Type B pancreatic cell (in vitro differentiated cells): Measurements from ENCODE around the gene ANKRD1. TPM values are rescaled to one million over a fixed set of nuclear protein-coding genes. Genes with fewer than 3 reads are reported as not detected.

Experiments used
- DNase-seq: peaks from one replicate; pipeline ENCODE4 v3.0.0; 2021; ENCODE audit warnings: mixed read lengths; ENCODE audit not compliant: unreplicated experiment; ENCODE audit errors: extremely low spot score
- H3K27ac Mint-ChIP-seq: 2 replicates; pipeline ENCODE4 v1.8.0; 2021; ENCODE audit warnings: mild to moderate bottlenecking, mixed read lengths
- H3K27me3 Mint-ChIP-seq: 2 replicates; pipeline ENCODE4 v1.8.0; 2021; ENCODE audit warnings: mixed read lengths
- H3K36me3 Mint-ChIP-seq: 2 replicates; pipeline ENCODE4 v1.8.0; 2021; ENCODE audit warnings: mixed read lengths
- H3K4me1 Mint-ChIP-seq: one replicate; pipeline ENCODE4 v1.8.0; 2021; ENCODE audit warnings: mixed read lengths; ENCODE audit not compliant: unreplicated experiment
- H3K4me3 Mint-ChIP-seq: 2 replicates; pipeline ENCODE4 v1.8.0; 2021; ENCODE audit warnings: mild to moderate bottlenecking, mixed read lengths
- H3K9me3 Mint-ChIP-seq: 2 replicates; pipeline ENCODE4 v1.8.0; 2021; ENCODE audit warnings: mixed read lengths
- CTCF ChIP-seq: fragments of 200-600 bp; sonication (generic); conservative IDR thresholded peaks from 2 replicates; pipeline ENCODE4 v1.5.0; 2021; ENCODE audit warnings: antibody characterized with exemption, mild to moderate bottlenecking
- total RNA-seq: library from RNA; stranded (reverse); gene quantifications from 2 replicates; pipeline ENCODE4 v1.2.1, GENCODE V29; 2021; ENCODE audit warnings: low replicate concordance

The ANKRD1 gene
- total RNA-seq, 1 donor from 2014 or later, result 3.3 TPM

GRCh38 chr10:90916392-90917237 is 4.3 kb downstream of the ANKRD1 start:
- H3K27me3 Mint-ChIP-seq, result peaks cover 6% of the 10 kb centered on the region
- no peak overlapping the region for H3K27ac Mint-ChIP-seq
- H3K4me3 Mint-ChIP-seq, result no peak overlapping the region
- no peak for DNase-seq
- no peak for TF ChIP-seq CTCF
- H3K9me3 Mint-ChIP-seq, result no peaks in the 10 kb centered on the region
- H3K36me3 Mint-ChIP-seq, result no peaks in the 10 kb centered on the region
- H3K4me1 Mint-ChIP-seq, result peaks cover 8% of the 10 kb centered on the region

- no peak for TF ChIP-seq CTCF
- DNase-seq, result no peak
- H3K27me3 Mint-ChIP-seq, result peaks cover 6% of the 10 kb centered on the region
- H3K9me3 Mint-ChIP-seq, result no peaks in the 10 kb centered on the region
- H3K27ac Mint-ChIP-seq, result no peak overlapping the region
- H3K4me3 Mint-ChIP-seq, result no peak overlapping the region
- H3K4me1 Mint-ChIP-seq, result peaks cover 9% of the 10 kb centered on the region
- no peaks in the 10 kb centered on the region for H3K36me3 Mint-ChIP-seq
These were observed 5.2 kb downstream of the ANKRD1 start for GRCh38 chr10:90915766-90916075.

- Mint-ChIP-seq H3K4me1 (peaks cover 9% of the 10 kb centered on the region), H3K4me3 (no peak overlapping the region), H3K36me3 (no peaks in the 10 kb centered on the region), H3K9me3 (no peaks in the 10 kb centered on the region), H3K27ac (no peak overlapping the region), H3K27me3 (peaks cover 3% of the 10 kb centered on the region)
- no peak for DNase-seq
- TF ChIP-seq CTCF, result no peak
These were observed 5.7 kb downstream of the ANKRD1 start for GRCh38 chr10:90914992-90915765.

- Mint-ChIP-seq H3K4me1 (peaks cover 9% of the 10 kb centered on the region), H3K27me3 (no peaks in the 10 kb centered on the region), H3K9me3 (no peaks in the 10 kb centered on the region), H3K4me3 (no peak overlapping the region), H3K36me3 (no peaks in the 10 kb centered on the region), H3K27ac (no peak overlapping the region)
- TF ChIP-seq CTCF, result no peak
- DNase-seq, result no peak
These were observed 7.0 kb downstream of the ANKRD1 start for GRCh38 chr10:90913774-90914420.

GRCh38 chr10:90912854-90913479 is 7.9 kb downstream of the ANKRD1 start:
- no peak for DNase-seq
- no peak overlapping the region for H3K27ac Mint-ChIP-seq
- TF ChIP-seq CTCF, result no peak
- H3K36me3 Mint-ChIP-seq, result peaks cover 5% of the 10 kb centered on the region
- H3K9me3 Mint-ChIP-seq, result no peaks in the 10 kb centered on the region
- H3K4me1 Mint-ChIP-seq, result peaks cover 9% of the 10 kb centered on the region
- no peak overlapping the region for H3K4me3 Mint-ChIP-seq
- H3K27me3 Mint-ChIP-seq, result no peaks in the 10 kb centered on the region
